ENCODE data around the gene SLC39A11. TPM values are rescaled to one million over a fixed set of nuclear protein-coding genes. Genes with fewer than 3 reads are reported as not detected.

The SLC39A11 gene
- total RNA-seq, 1 experiment from 2014 or later, result 15.2 TPM

DNA sequence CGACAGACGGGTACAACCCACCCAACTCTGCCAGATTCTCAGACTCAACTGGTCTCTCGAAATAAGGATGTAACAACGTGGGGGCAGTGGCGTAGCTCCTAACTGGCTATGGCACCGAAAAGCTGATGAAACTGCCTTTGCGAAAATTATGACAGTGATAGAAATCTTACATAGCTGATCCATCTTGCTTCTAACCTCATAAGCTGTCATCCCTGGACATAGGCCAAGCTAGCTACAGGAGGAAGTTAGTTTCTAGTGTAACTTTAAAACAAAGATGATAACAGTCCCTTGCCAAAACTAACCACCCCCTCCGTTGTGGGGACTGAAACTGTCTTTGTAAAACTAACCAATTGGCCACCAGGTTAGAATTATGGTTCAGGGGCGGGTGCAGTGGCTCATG is 220.1 kb downstream of the SLC39A11 start:
- no peak overlapping the region for H3K27ac ChIP-seq (ENCODE audit: insufficient read length, low read depth, low read length)
- H3K4me1 Mint-ChIP-seq, result no peaks in the 10 kb centered on the region
- TF ChIP-seq, protein P1, sequence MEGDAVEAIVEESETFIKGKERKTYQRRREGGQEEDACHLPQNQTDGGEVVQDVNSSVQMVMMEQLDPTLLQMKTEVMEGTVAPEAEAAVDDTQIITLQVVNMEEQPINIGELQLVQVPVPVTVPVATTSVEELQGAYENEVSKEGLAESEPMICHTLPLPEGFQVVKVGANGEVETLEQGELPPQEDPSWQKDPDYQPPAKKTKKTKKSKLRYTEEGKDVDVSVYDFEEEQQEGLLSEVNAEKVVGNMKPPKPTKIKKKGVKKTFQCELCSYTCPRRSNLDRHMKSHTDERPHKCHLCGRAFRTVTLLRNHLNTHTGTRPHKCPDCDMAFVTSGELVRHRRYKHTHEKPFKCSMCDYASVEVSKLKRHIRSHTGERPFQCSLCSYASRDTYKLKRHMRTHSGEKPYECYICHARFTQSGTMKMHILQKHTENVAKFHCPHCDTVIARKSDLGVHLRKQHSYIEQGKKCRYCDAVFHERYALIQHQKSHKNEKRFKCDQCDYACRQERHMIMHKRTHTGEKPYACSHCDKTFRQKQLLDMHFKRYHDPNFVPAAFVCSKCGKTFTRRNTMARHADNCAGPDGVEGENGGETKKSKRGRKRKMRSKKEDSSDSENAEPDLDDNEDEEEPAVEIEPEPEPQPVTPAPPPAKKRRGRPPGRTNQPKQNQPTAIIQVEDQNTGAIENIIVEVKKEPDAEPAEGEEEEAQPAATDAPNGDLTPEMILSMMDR (conservative IDR thresholded peaks at IDR 0.05), result no peak
- no peaks in the 10 kb centered on the region for H3K27me3 ChIP-seq (ENCODE audit: insufficient read depth, low read length)
- no CpG with 5 or more reads among the region's 9 CpGs for WGBS (ENCODE audit: extremely low coverage, insufficient read length, low lambda C conversion rate)
- H2BK15ac ChIP-seq (ENCODE audit: low read depth, low read length), result no peak overlapping the region
- no peak overlapping the region for H2BK120ac ChIP-seq (ENCODE audit: low read depth, low read length, poor library complexity, severe bottlenecking)
- H2BK5ac ChIP-seq (ENCODE audit: insufficient read length, low read length), result no peak overlapping the region
- H3K23ac ChIP-seq (ENCODE audit: insufficient read length, low read depth, low read length), result no peak overlapping the region
- no peak overlapping the region for H4K5ac ChIP-seq (ENCODE audit: insufficient read length, low read depth, low read length)
- H3K4me2 ChIP-seq (ENCODE audit: insufficient read depth, insufficient read length, low read length), result no peak overlapping the region
- H3K27ac Mint-ChIP-seq, result no peak overlapping the region
- no peak overlapping the region for H3K56ac ChIP-seq (ENCODE audit: insufficient read length, low read depth, low read length)
- H2AFZ ChIP-seq (ENCODE audit: low read length), result no peak overlapping the region
- no peak overlapping the region for H3K9ac ChIP-seq (ENCODE audit: extremely low read depth, insufficient read length, low read length)
- no peak overlapping the region for H2AK5ac ChIP-seq (ENCODE audit: insufficient read length, low read length)
- no peaks in the 10 kb centered on the region for H3K4me1 ChIP-seq (ENCODE audit: insufficient read depth, low read length)
- no peaks in the 10 kb centered on the region for H3K9me3 ChIP-seq (ENCODE audit: control insufficient read depth, low read depth, low read length)
- no peaks in the 10 kb centered on the region for H3K79me1 ChIP-seq (ENCODE audit: insufficient read depth, low read depth, low read length, poor library complexity, severe bottlenecking)
- no peaks in the 10 kb centered on the region; the same call in 1 of the 2 replicates for H3K79me2 ChIP-seq (ENCODE audit: insufficient read depth, low read length)
- H3K4ac ChIP-seq (ENCODE audit: low read depth, low read length), result no peak overlapping the region
- no peak overlapping the region for H4K8ac ChIP-seq (replicated peaks; ENCODE audit: insufficient read length, low read depth, low read length)
- no peak overlapping the region for H3K18ac ChIP-seq (ENCODE audit: insufficient read length, low read depth, low read length)
- H3T11ph ChIP-seq (ENCODE audit: low read length), result no peak overlapping the region
- peaks cover 0 to 11% (median 4%) of the 10 kb centered on the region in 3 experiments; a peak in 2 of 7 replicates for H3K36me3 Mint-ChIP-seq (ENCODE audit: insufficient read depth in 1 of 3, low read depth in 3 of 3)
- no peak overlapping the region for H3K4me3 Mint-ChIP-seq
- no peaks in the 10 kb centered on the region; the same call in none of the 2 replicates for H3K27me3 Mint-ChIP-seq (ENCODE audit: low read depth)
- no peak for DNase-seq
- no peak overlapping the region for H4K91ac ChIP-seq (ENCODE audit: insufficient read length, low read depth, low read length)
- peaks cover 9 to 16% of the 10 kb centered on the region in 2 experiments; a peak in 4 of 5 replicates for H3K9me3 Mint-ChIP-seq
- H2BK12ac ChIP-seq (ENCODE audit: insufficient read length, low read depth, low read length), result no peak overlapping the region
- no peak overlapping the region for H3K14ac ChIP-seq (ENCODE audit: insufficient read depth, low read length)
- H4K20me1 ChIP-seq (ENCODE audit: control insufficient read depth, insufficient read depth, insufficient read length), result no peaks in the 10 kb centered on the region
- no peaks in the 10 kb centered on the region for H3K23me2 ChIP-seq (ENCODE audit: insufficient read length, low read depth, low read length, poor library complexity, severe bottlenecking)
- no peak overlapping the region for H2BK20ac ChIP-seq (ENCODE audit: low read depth, low read length, poor library complexity, severe bottlenecking)
